HG03095 (cell line): ENCODE results near the gene SAMD4A.

Experiments
- ATAC-seq: cut with Tn5 transposase; IDR thresholded peaks from one replicate; pipeline ENCODE4 v1.9.1; 2021; ENCODE audit warnings: moderate library complexity; ENCODE audit not compliant: unreplicated experiment

The SAMD4A gene

GRCh38 chr14:54676812-54677708 lies 110.1 kb downstream of the SAMD4A start:
- ATAC-seq, result no peak

DNA sequence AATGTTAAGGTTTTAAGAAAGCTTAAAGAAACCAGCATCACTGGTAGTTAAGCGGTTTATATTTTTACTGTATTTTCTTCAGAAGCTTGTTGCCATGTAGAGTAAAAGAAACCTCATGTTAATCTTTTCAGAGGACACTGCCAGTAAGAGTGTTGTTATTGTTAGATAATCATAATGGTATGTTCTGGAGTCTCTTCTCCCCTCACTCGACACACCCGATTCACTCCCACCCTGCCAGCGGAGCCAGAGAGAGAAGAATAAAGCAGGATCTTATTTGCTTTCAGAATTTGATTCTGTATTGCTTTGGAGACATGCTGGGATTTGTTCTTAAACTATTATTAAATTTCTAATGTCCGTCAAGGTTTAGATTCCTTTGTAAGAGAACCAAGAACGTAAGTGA lies 113.7 kb downstream of the SAMD4A start:
- no peak for ATAC-seq

DNA sequence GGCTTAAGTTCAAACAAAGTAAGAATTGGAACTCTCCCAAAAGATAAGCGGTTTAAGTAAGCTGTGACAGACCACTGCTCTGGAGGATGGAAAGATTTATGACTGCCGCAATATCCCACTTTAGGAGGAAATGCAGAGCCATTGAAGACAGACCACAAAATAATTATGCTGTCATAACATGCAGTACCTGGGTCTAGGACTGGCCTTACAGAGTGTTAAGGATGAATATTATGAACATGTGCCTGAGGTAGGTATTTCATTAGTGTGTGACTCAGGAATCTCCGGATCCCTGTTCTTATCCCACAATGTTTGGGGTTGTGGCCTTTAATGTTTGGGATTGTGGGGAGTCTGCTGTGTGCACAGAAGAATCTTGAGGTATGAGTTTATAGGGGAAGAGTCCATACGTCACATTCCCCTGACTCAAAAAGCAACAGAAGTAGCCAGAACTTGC lies 114.9 kb downstream of the SAMD4A start:
- ATAC-seq, result no peak

- ATAC-seq, result no peak
These were observed 115.7 kb downstream of the SAMD4A start for GRCh38 chr14:54682578-54682977.

- no peak for ATAC-seq
These were observed 117.2 kb downstream of the SAMD4A start for GRCh38 chr14:54683882-54684794.

- no peak for ATAC-seq
These were observed 118.4 kb downstream of the SAMD4A start for GRCh38 chr14:54685286-54685845.

GRCh38 chr14:54686219-54686870 lies 119.4 kb downstream of the SAMD4A start:
- no peak for ATAC-seq

GRCh38 chr14:54686871-54687749 lies 120.2 kb downstream of the SAMD4A start:
- no peak for ATAC-seq

DNA sequence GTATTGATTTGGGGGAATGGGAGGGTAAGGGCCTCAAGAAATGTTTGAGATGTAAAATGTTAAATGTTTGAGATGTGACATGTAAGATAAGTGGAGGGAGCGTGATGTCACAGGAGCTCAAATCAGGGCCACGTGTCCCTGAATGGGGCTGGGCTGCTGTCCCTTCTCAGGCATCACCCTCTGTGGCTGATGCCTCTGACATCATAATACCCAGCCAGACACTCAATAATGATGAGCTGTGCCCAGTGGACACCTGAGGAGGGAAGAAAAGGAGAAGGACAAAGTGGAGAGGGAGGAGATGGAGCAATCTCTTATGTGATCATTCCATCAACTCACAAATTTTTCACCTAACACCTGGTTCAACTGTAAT lies 120.8 kb downstream of the SAMD4A start:
- no peak for ATAC-seq

- no peak for ATAC-seq
These were observed 121.3 kb downstream of the SAMD4A start for GRCh38 chr14:54688229-54688628.

DNA sequence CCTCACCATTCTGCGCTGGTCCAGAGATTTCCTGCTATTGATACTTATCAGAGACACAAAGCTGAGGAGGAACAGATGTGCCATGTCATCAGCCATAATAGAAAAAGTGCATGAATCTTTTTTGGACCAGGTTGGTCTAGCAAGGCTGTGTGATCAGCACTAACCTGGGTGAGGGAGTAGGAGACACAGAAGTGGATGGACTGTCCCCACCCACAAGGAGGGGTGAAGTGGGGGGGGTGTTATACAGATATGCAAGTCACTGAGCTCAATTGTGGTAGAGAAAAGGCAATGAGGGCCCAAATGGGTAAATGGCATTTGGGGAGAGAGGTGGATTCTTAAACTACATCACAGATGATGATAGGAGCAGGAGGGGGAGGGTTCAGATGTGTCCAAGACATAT lies 123.0 kb downstream of the SAMD4A start:
- no peak for ATAC-seq

GRCh38 chr14:54690887-54691286 lies 124.0 kb downstream of the SAMD4A start:
- no peak for ATAC-seq

DNA sequence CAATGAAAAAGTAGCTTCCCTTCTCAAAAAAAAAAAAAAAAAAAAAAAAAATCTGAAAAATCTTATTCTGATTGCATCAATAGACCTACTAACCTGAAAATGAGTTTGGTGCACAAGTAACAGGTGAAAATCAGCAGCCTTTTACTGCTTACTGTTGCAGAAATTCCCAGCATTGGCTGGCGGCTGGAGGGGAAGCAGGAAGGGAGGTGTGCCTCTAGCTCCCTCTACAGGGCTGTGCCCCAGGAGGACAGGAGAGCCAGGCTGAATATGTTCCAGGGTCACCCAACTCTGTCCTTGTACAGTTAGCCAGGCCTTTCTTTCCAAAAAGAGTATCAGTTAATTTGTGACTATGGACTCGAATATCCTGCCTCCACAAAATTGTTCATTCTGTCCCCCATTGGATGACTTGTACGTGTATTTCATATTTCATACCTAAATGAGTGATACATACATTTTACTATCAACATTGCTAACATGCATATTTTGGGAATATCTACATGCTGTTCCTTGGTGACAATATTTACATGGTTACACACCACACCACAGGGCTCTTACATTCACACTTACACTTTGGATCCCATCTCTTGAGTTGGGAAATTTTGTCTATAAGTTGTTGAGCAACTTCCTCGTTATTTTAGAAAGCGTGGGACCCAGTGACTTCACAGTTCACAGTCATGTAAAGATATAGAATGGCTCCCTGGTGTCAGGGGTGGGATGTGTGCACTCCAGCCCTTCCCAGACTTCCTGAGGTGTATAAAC lies 124.8 kb downstream of the SAMD4A start:
- ATAC-seq, result no peak

DNA sequence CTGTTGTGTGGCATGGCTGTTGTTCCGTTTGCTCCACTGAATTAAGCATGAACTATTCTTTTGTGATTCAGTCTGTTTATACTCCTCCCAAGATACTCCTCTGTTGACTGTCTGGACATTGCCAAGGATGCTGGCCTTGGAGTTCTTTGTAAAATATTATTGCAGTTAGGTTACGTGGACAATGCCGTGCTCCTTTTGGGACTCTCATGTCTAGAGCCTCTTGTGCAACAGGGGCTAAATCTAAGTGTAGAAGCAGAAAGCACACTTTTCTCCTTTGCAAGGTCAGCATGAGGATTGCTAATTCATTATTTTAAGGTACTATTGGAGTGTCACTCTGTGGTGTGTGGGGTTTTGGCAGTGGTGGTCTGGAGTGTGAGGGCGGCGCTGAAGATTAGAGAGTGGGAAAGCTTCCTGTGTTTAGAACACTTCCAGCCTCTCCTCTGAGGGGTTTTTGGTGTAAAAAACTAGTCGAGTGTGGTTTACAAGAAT lies 125.4 kb downstream of the SAMD4A start:
- ATAC-seq, result no peak

GRCh38 chr14:54693761-54694160 lies 126.8 kb downstream of the SAMD4A start:
- no peak for ATAC-seq

GRCh38 chr14:54695196-54695595 lies 128.3 kb downstream of the SAMD4A start:
- ATAC-seq, result no peak

- ATAC-seq, result no peak
These were observed 130.1 kb downstream of the SAMD4A start for GRCh38 chr14:54697001-54697400.

- ATAC-seq, result no peak
These were observed 130.9 kb downstream of the SAMD4A start for GRCh38 chr14:54697803-54698202.

- ATAC-seq, result no peak
These were observed 131.6 kb downstream of the SAMD4A start for GRCh38 chr14:54698501-54698900.
